ENCODE results near the gene ICAM2.

The ICAM2 gene

GRCh38 chr17:64038331-64039105, 18.1 kb upstream of the ICAM2 start:
- H3K27ac ChIP-seq (ENCODE audit: low read length) = no peak overlapping the region
- peaks cover 26% of the 10 kb centered on the region for H3K36me3 ChIP-seq (replicated peaks; ENCODE audit: insufficient read depth, low read length)
- no peaks in the 10 kb centered on the region for H3K4me1 ChIP-seq (ENCODE audit: low read length)
- no peaks in the 10 kb centered on the region for H3K27me3 ChIP-seq (replicated peaks; ENCODE audit: insufficient read depth, low read length)
- no peaks in the 10 kb centered on the region for H3K9me2 ChIP-seq (replicated peaks; ENCODE audit: insufficient read depth, low read length)
- H3K4me2 ChIP-seq (ENCODE audit: low read depth, low read length) = no peak overlapping the region
- no peak overlapping the region for H3K4me3 ChIP-seq (ENCODE audit: low read length)
- no peak for DNase-seq
- no peaks in the 10 kb centered on the region for H3K9me3 ChIP-seq (replicated peaks; ENCODE audit: insufficient read depth, low read length)
- TF ChIP-seq EZH2phosphoT487 (IDR thresholded peaks at IDR 0.05; ENCODE audit: low read length) (no peak), CTCF (IDR thresholded peaks at IDR 0.05; ENCODE audit: low read length) (no peak), EZH2 (optimal IDR thresholded peaks at IDR 0.05; ENCODE audit: low read depth, low read length) (no peak)
- peaks cover 54% of the 10 kb centered on the region for H3F3A ChIP-seq (ENCODE audit: insufficient read depth, low read length)
- no peaks in the 10 kb centered on the region for H4K20me1 ChIP-seq (ENCODE audit: insufficient read depth, low read length)
- H2AFZ ChIP-seq (ENCODE audit: low read length) = no peak overlapping the region
- peaks cover 25% of the 10 kb centered on the region for H3K79me2 ChIP-seq (ENCODE audit: low read length)
- no peak overlapping the region for H3K9ac ChIP-seq (ENCODE audit: low read length)

GRCh38 chr17:64037802-64038201, 17.4 kb upstream of the ICAM2 start:
- Histone ChIP-seq H3K4me3 (ENCODE audit: low read length) (no peak overlapping the region), H3K79me2 (ENCODE audit: low read length) (peaks cover 18% of the 10 kb centered on the region), H3K27ac (ENCODE audit: low read length) (no peak overlapping the region), H4K20me1 (ENCODE audit: insufficient read depth, low read length) (no peaks in the 10 kb centered on the region), H2AFZ (ENCODE audit: low read length) (no peak overlapping the region), H3K9me3 (replicated peaks; ENCODE audit: insufficient read depth, low read length) (no peaks in the 10 kb centered on the region), H3K9me2 (replicated peaks; ENCODE audit: insufficient read depth, low read length) (no peaks in the 10 kb centered on the region), H3F3A (ENCODE audit: insufficient read depth, low read length) (peaks cover 57% of the 10 kb centered on the region), H3K27me3 (replicated peaks; ENCODE audit: insufficient read depth, low read length) (no peaks in the 10 kb centered on the region), H3K36me3 (replicated peaks; ENCODE audit: insufficient read depth, low read length) (peaks cover 23% of the 10 kb centered on the region), H3K9ac (ENCODE audit: low read length) (no peak overlapping the region), H3K4me1 (ENCODE audit: low read length) (no peaks in the 10 kb centered on the region), H3K4me2 (ENCODE audit: low read depth, low read length) (no peak overlapping the region)
- no peak for DNase-seq
- TF ChIP-seq EZH2phosphoT487 (IDR thresholded peaks at IDR 0.05; ENCODE audit: low read length) (no peak), EZH2 (optimal IDR thresholded peaks at IDR 0.05; ENCODE audit: low read depth, low read length) (no peak), CTCF (IDR thresholded peaks at IDR 0.05; ENCODE audit: low read length) (no peak)

- Histone ChIP-seq H3K27me3 (replicated peaks; ENCODE audit: insufficient read depth, low read length) (no peaks in the 10 kb centered on the region), H4K20me1 (ENCODE audit: insufficient read depth, low read length) (no peaks in the 10 kb centered on the region), H3K27ac (ENCODE audit: low read length) (no peak overlapping the region; the same call in 1 of the 2 replicates), H3K9me2 (replicated peaks; ENCODE audit: insufficient read depth, low read length) (no peaks in the 10 kb centered on the region), H2AFZ (ENCODE audit: low read length) (no peak overlapping the region), H3K4me3 (ENCODE audit: low read length) (no peak overlapping the region), H3K4me1 (ENCODE audit: low read length) (no peaks in the 10 kb centered on the region), H3K9ac (ENCODE audit: low read length) (no peak overlapping the region), H3K9me3 (replicated peaks; ENCODE audit: insufficient read depth, low read length) (no peaks in the 10 kb centered on the region), H3K36me3 (replicated peaks; ENCODE audit: insufficient read depth, low read length) (peaks cover 21% of the 10 kb centered on the region), H3F3A (ENCODE audit: insufficient read depth, low read length) (peaks cover 63% of the 10 kb centered on the region), H3K4me2 (ENCODE audit: low read depth, low read length) (no peak overlapping the region), H3K79me2 (ENCODE audit: low read length) (peaks cover 12% of the 10 kb centered on the region)
- no peak for TF ChIP-seq EZH2phosphoT487 (IDR thresholded peaks at IDR 0.05; ENCODE audit: low read length)
- DNase-seq = no peak
These were observed 16.7 kb upstream of the ICAM2 start for GRCh38 chr17:64037180-64037579.
